Midbrain (tissue), 1 donor: Measurements from ENCODE around the gene SYT15B.
"Not testable (repeated sequence)": the region's sequence is repeated elsewhere in the genome, so short reads cannot be mapped to it uniquely, and the experiment has no call there.

Source experiments
- DNase-seq: peaks from one replicate; lab custom pipeline; 2025; lab: John Stamatoyannopoulos, UW

SYT15B gene

GRCh38 chr10:47725740-47726139 lies 37.7 kb downstream of the SYT15B start:
- DNase-seq = not testable (repeated sequence)

GRCh38 chr10:47725047-47725446 lies 38.3 kb downstream of the SYT15B start:
- DNase-seq = not testable (repeated sequence)

GRCh38 chr10:47724119-47724518 lies 39.3 kb downstream of the SYT15B start:
- DNase-seq = not testable (repeated sequence)

GRCh38 chr10:47723362-47723761 lies 40.0 kb downstream of the SYT15B start:
- DNase-seq = not testable (repeated sequence)

GRCh38 chr10:47717011-47717769 lies 46.2 kb downstream of the SYT15B start:
- not testable (repeated sequence) for DNase-seq
